Measurements from ENCODE around the gene NKD1. TPM values are rescaled to one million over a fixed set of nuclear protein-coding genes. Genes with fewer than 3 reads are reported as not detected.

The NKD1 gene
- polyA plus RNA-seq, 3 donors: 10.0 to 13.5 (median 11.0) TPM

DNA sequence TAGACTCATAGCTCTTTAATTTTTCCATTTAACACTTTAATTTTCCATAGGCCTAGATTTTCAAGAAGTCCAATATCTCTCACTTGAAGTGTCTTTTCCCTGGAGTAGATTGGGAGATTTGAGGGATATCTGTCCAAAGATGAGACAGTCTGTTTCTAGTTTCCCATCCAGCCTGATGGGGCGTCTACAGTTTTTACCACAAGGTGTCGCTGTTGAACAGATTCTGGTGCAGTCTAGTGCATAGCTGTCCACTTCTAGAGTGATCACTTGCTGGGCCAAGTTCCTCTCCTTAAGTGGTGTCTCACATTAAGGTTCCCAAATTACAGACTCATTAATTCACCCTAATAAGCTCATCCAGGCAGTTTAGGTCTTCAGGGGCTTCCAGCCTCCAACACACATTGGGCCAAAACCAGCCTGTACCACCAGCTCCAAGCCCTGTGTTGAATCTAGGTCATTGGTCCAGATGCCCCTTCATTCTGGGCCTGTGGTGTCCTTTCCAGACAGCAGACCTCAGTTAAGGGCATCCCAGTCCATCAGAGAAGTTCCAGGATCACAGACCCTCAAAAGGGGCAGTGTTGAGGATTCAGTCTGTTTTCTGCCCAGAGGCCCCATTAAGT is 123.6 kb downstream of the NKD1 start:
- no peak for DNase-seq

DNA sequence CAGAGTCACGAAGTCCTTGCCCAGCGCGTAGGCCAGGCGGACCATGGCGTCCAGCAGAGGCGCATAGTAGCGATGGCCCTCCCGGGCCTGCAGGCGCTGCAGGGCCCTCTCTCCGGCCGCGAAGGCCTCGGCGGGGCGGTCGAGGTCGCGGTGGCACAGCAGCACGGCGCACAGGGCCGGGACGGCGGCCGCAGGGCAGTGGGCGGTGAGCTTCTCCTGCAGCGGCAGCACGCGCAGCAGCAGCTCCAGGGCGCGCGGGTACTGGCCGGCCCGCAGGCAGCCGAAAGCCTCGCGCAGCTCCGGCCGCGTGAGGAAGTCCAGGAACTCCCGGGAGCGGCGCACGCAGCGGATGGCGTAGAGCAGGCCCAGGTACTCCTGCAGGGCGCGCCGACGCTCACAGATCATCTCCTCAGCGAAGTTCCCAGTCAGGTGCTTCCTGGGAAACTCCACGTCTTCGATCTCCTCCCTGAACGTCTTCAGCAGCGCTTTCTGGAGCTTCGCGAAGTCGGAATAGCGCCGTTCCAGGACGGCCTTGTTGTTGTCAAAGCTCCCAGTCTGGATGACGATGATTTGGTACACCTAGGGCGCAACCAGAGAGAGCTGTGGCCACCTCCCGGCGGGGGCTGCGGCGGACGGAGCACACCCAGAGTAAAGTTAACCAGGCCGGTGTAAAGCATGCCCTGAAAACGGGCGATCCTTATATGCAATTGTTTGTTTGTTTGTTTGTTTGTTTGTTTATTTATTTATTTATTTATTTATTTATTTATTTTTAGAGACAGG is 125.5 kb downstream of the NKD1 start:
- DNase-seq: no peak

DNA sequence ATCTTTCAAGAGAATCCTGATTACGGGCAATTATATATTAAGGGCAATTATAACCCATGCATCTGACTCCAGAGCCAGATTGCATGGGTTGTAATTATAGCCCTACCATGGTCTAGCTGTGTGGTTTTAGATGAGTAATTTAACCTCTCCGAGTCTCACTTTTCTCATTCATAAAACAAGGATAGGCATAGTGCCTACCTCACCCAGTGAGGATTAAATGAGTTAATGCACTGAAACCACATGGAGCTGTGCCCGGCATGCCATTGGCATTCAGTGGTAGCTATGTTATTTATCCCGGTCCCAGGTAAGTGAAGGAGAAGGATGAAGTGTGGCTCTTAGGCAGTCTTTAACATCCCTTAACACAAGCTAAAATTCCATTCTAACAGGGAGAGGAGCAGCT is 126.6 kb downstream of the NKD1 start:
- no peak for DNase-seq

- DNase-seq: no peak
Measured at GRCh38 chr16:50675686-50676610, 127.8 kb downstream of the NKD1 start.

DNA sequence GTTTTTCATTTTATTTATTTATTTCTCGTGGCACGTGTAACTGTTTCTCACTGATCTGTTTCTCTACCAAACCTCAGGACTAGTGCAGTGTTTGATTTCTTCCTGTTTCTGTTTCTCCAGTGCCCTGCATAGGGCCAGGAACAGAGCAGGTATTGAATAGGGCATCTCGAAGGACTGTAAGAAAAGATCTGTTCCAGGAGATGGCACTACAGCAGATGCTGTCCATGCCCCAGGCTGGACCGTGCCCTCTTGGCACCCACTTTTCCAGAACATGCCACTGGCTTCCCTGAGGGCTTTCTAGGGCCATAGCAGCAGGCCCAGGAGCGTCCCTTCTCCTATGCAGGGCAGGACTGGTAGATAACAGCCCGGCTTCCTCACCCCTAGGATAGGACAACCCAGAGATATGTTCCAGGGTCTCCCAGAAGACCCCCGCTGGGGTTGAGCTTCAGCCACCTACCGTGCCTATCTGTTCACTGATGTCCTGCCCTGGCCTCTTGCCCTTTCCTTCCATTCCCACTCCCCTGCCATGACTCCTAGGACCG is 128.6 kb downstream of the NKD1 start:
- no peak for DNase-seq

GRCh38 chr16:50677351-50677750 is 129.2 kb downstream of the NKD1 start:
- no peak for DNase-seq

GRCh38 chr16:50678531-50678930 is 130.3 kb downstream of the NKD1 start:
- no peak for DNase-seq

GRCh38 chr16:50679266-50679665 is 131.1 kb downstream of the NKD1 start:
- no peak for DNase-seq

- no peak for DNase-seq
Measured at GRCh38 chr16:50679676-50680555, 131.7 kb downstream of the NKD1 start.

DNA sequence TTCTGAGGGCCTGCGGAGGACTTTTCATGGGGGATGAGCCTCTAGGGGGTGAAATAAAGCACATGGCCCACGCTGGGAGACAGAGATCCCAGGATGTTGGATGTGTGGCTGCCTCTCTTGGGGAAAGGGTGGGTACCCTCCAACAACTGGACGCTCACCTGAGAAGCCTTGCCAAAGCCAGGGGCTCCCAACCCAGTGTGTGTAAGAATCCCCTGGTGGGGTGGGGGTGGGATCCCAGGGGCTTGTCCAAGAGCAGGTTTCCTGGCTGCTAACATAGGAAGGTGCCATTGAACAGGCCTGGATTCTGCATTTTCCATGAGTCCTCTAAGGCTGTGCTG is 132.3 kb downstream of the NKD1 start:
- no peak for DNase-seq

- no peak for DNase-seq
Measured at GRCh38 chr16:50681021-50681885, 133.1 kb downstream of the NKD1 start, which contains the start of gene SNX20. Gene SNX20, minus strand, starts transcription at chr16:50681312. Its CDS starts 3,786 bp downstream, at chr16:50677526.

GRCh38 chr16:50683689-50684374 is 135.6 kb downstream of the NKD1 start:
- DNase-seq: no peak

DNA sequence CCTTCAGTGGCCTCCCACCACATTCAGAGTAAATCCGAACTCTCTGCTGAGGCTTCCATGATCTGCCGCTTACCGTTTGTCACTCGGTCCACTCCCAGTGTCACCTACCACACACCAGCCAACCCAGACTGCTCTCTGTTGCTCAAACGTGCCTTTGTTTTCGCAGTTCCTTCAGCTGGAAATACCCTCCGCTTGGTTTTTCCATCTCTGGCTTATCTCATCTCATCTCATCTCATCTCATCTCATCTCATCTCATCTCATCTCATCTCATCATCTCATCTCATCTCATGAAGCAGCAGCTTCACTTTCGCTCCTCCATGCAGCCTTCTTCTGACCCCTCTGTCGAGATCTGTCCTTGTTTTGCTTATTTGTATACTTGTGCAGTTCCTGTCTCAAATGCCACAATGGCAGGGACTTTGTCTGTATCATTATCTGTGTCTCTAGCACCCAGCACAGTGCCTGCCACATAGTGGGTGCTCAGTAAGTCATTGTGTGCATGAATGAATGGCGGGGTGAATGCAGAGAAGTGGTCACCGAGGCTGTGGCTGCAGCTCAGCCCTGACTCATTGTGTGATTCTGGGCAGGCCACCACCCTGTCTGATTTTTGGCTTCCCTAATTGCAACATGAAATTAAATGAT is 136.7 kb downstream of the NKD1 start:
- DNase-seq: no peak

GRCh38 chr16:50685462-50686063 is 137.4 kb downstream of the NKD1 start:
- DNase-seq: no peak

GRCh38 chr16:50688083-50688482 is 139.9 kb downstream of the NKD1 start:
- DNase-seq: no peak

DNA sequence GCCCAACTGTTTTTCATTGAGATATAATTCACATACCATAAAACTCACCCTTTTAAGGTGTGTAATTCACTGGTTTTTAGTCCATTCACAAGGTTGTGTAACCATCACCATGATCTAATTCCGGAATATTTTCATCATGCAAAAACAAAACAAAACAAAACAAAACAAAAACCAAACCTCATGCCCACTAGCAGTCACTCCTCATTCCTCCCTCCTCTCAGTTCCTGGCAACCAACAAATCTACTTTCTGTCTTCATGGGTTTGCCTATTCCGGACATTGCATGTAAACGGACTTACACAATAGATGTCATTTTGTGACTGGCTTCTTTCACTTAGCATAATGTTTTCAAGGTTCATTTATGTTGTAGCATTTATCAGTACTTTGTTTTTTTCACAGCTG is 140.7 kb downstream of the NKD1 start:
- no peak for DNase-seq

DNA sequence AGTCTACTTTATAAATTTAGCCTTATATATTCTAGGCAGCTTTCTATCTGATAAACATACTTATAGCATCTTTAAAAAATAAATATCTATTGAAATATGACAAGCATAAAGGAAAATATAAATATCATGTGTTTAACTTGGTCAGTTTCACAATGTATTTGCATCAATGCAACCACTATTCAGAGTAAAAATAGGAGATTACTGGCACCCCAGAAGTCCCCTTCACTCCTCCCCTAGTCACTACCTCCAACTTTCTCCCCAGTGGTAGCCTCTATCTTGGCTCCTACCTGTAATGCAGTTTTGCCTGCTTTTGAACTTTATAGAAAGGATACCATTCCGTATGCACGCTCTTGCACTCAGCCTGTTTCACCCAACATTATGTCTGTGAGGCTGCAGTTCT is 142.0 kb downstream of the NKD1 start:
- no peak for DNase-seq

DNA sequence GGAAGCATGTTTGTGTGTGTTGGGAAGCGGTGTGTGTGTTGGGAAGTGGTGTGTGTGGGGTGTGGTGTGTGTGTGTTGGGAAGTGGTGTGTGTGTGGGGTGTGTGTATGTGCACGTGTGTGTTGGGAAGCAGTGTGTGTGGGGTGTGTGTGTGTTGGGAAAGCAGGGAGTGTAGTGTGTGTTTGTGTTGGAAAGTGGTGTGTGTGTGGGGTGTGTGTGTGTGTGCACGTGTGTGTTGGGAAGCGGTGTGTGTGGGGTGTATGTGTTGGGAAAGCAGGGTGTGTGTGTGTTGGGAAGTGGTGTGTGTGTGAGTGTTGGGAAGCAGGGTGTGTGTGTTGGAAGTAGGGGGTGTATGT is 144.4 kb downstream of the NKD1 start:
- no peak for DNase-seq
